Epithelial cell of proximal tubule (primary cell): ENCODE data around the gene LRRFIP1. TPM values are rescaled to one million over a fixed set of nuclear protein-coding genes. Genes with fewer than 3 reads are reported as not detected.
"Not testable (repeated sequence)": the region's sequence is repeated elsewhere in the genome, so short reads cannot be mapped to it uniquely, and the experiment has no call there.

Experiments used
- DNase-seq: peaks from one replicate; pipeline ENCODE4 v3.0.0-alpha.2; 2011; ENCODE audit warnings: low read depth
- H3K4me3 ChIP-seq: 2 replicates; pipeline ENCODE4 v1.5.1; 2011; ENCODE audit warnings: low read depth, mild to moderate bottlenecking, low read length
- total RNA-seq: library from RNA; depleted of rRNA; stranded (reverse); fragments of >200 nt; gene quantifications from 2 replicates; pipeline ENCODE4 v1.2.3, GENCODE V29; 2015
- TF ChIP-seq, protein P1 (sequence below): conservative IDR thresholded peaks from 2 replicates; pipeline ENCODE4 v1.5.1; 2012; ENCODE audit warnings: low read depth, mild to moderate bottlenecking, low read length

LRRFIP1 gene
- total RNA-seq, 1 donor from 2014 or later: 69.0 TPM

DNA sequence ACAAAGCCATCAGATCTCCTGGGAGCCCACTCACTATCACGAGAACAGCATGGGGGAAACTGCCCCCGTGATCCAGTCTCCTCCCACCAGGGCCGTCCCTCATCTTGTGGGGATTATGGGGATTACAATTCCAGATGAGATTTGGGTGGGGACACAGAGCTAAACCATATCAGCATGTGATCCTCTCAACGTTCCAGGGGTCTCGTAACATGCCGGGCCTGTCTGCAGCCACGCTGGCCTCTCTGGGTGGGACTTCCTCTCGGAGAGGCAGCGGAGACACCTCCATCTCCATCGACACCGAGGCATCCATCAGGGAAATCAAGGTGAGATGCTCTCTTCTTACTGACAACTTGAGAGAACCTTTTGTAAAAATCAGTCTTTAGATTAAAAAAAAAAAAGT is 121.6 kb downstream of the LRRFIP1 start:
- TF ChIP-seq, protein P1, sequence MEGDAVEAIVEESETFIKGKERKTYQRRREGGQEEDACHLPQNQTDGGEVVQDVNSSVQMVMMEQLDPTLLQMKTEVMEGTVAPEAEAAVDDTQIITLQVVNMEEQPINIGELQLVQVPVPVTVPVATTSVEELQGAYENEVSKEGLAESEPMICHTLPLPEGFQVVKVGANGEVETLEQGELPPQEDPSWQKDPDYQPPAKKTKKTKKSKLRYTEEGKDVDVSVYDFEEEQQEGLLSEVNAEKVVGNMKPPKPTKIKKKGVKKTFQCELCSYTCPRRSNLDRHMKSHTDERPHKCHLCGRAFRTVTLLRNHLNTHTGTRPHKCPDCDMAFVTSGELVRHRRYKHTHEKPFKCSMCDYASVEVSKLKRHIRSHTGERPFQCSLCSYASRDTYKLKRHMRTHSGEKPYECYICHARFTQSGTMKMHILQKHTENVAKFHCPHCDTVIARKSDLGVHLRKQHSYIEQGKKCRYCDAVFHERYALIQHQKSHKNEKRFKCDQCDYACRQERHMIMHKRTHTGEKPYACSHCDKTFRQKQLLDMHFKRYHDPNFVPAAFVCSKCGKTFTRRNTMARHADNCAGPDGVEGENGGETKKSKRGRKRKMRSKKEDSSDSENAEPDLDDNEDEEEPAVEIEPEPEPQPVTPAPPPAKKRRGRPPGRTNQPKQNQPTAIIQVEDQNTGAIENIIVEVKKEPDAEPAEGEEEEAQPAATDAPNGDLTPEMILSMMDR: no peak
- DNase-seq: no peak
- no peak overlapping the region for H3K4me3 ChIP-seq

DNA sequence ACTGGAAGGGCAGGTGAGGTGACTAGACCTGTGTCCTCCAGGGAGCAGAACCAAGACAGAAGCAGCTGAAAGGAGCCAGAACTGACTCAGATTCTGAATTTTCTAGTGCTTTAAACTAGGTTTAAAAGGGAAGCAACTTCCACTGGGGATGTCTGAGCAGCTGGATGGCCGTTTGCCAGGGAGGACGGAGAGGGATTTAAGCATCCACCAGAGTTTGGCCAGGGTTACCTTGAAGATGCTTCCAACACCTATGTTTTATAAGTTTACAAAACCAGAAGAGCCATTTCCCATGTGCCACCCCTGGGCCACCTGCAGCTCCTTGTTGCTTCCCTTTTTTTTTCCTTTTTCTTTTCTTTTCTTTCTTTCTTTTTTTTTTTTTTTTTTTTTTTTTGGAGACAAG is 122.6 kb downstream of the LRRFIP1 start:
- no peak for DNase-seq
- TF ChIP-seq, protein P1: no peak
- H3K4me3 ChIP-seq: no peak overlapping the region

DNA sequence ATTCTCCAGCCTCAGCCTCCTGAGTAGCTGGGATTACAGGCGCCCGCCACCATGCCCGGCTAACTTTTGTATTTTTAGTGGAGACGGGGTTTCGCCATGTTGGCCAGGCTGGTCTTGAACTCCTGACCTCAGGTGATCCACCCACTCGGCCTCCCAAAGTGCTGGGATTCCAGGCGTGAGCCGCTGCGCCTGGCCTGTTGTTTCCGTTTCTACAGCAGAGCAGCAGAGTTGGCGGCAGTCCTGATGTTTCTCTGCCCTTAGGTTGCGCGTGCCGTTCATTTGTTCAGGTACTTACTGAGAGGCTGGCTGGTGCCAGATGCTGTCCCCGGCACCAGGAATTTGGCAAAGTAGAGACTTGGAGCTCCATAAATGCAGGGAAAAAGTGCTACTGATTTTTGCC is 123.1 kb downstream of the LRRFIP1 start:
- H3K4me3 ChIP-seq, DNase-seq: not testable (repeated sequence)

DNA sequence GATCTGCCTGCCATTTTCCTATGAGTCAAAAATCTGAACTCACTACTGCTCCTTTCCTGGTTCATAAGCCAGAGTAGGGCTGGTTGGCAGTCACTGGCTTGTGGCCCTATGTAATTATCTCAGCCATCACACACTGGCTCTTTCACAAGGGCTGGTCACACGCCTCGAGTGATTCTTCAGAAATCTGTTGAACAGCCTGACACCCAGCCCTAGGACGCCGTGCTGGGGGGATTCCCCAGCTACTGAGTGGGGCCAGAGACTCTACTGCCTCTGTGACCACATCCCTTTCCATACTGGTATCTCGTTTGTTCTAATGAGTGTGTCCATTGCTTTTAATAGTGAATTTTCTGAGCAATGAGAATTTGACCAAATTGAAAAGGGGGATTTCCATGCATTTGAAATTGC is 125.4 kb downstream of the LRRFIP1 start:
- no peak overlapping the region for H3K4me3 ChIP-seq
- TF ChIP-seq, protein P1: no peak
- DNase-seq: no peak

DNA sequence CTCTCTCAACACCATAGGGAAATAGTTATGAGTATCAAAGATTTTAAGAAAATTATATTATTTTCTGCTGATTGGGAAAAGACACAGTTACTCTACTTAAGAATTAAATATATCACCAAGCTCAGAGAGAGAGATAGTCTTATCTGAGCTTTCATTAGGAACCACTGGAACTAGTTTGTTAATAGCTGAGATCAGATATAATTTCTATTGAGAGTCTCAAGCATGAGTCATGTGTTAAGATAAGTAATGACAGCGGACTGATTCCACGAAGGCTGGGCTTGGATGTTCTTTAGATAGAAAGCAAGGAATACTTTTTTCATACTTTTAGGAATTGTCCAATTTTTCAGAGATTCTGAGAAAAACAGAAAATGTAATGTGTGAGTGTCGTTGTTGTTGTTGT is 126.8 kb downstream of the LRRFIP1 start:
- TF ChIP-seq, protein P1: no peak
- no peak for DNase-seq
- no peak overlapping the region for H3K4me3 ChIP-seq

DNA sequence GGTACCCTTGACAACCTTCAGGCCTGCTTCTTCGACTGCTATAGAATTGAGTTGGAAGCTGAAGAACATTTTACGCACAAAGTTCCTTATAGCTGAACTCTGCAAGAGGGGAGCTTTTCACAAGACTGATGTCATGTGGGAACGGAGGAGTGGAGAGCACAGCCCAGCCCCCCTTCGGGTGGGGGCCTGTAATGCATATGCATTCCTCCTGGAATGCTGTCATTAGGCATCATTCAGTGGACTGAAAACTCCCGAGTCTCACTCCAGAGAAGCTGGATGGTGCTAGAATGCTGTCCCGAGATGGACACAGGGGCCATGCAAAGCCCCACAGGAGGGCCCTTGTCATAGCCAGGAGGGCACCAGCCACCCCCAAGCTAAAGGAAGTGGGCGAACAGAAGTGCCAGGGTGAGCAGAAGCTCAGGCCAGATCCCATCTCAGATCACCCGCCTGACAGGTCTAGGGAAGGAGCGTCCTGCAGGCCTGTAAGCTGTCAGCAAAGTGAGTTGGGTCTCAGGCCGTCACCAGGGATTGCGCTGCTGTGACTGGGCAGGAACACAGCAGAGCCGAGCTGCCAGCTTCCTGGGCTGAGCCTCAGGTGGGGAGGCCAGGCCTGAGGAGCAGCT is 127.3 kb downstream of the LRRFIP1 start:
- no peak overlapping the region for H3K4me3 ChIP-seq
- TF ChIP-seq, protein P1: no peak
- DNase-seq: no peak

DNA sequence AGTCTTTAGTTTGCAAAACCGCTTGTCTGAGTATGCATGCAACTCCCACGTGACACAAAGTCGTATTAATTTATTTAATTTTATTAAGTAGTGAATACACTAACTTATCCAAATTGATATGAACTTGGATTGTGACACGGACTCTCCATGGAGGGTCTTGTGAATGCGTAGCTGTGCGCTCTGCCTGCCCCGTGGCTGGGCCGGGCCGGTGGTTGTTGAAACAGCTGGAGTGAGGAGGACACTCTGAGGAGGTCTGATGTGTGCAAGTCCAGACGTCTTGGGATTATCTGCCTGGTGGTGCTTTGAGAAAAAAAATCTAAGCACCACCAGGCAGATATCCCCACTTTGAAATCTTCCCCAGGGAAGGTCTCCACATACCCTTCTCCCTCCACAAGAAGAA is 130.2 kb downstream of the LRRFIP1 start:
- no peak overlapping the region for H3K4me3 ChIP-seq
- no peak for DNase-seq
- TF ChIP-seq, protein P1: no peak
